KBM-7 (cell line): Measurements from ENCODE around the gene ATP6AP1.
A peak's percentile ranks its signal among the peaks of the same experiment; 100 is the strongest.

ENCODE experiments used
- DNase-seq: peaks from one replicate; pipeline ENCODE4 v3.0.0-alpha.2; 2015
- in situ Hi-C: fragments of 300-500 bp; cut with MboI; formaldehyde crosslinking; loops from 2 replicates; pipeline ENCODE4 v1.14.3; 2020; ENCODE audit warnings: low sequenced_read_pairs, low pct_unique_long_range_greater_than_20kb, mixed read lengths

Gene ATP6AP1

DNA sequence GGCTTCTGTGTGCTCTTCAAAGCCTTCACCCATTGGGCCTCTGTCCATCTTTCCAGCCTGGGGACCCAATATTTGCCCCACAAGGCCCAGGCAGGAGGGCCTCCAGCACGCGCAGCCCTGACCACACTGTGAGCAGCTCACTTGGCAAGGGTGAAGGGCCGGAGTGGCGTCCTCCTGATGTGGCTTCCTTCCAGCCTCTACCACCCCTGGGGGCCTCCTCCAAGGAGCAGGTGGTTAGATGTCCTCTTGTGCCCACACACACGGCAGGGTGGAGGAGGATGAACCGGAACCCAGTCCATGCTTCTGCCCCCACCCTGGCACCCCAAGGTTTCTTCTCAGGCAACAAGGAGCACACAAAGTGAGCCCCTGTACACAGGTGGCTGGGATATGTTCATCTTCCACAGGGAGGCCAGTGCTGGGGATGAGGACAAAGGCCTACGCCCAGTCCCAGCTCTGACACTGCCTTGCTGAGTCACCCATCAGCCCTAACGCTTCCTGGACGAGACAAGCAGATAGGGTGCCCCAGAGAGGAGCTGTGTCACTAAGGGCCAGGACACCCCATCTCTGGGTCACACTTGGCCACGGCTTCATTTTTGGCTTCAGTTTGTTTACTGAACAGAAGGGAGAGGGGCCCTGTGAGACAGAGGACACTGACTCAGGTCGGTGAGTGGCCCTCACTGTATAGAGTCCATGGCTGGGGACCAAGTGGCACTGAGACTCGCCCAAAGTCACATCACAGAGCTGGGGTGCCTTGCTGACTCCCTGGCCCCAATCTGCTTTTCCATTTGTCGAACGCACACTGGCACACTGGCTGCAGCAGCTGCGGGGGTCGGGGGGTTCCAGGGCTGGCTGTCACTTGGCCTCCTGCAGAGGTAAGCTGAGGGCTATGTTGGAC, 56.0 kb downstream of the ATP6AP1 start:
- no peak for DNase-seq
- in situ Hi-C loops: no loop called here

GRCh38 chrX:154485150-154486051, 56.9 kb downstream of the ATP6AP1 start:
- no peak for DNase-seq
- in situ Hi-C loops: no loop called here

- DNase-seq: peak; percentile 37
- in situ Hi-C loops: no loop called here
These were observed 57.5 kb downstream of the ATP6AP1 start for GRCh38 chrX:154486052-154486395.
